GM12872 (cell line): ENCODE data around the gene NFAM1.

Experiments used
- TF ChIP-seq, protein P1 (sequence below): IDR thresholded peaks from 3 replicates; pipeline ENCODE4 v1.5.1; 2011; ENCODE audit warnings: low read depth, mild to moderate bottlenecking, low read length, moderate library complexity; ENCODE audit not compliant: insufficient read depth

NFAM1 gene

DNA sequence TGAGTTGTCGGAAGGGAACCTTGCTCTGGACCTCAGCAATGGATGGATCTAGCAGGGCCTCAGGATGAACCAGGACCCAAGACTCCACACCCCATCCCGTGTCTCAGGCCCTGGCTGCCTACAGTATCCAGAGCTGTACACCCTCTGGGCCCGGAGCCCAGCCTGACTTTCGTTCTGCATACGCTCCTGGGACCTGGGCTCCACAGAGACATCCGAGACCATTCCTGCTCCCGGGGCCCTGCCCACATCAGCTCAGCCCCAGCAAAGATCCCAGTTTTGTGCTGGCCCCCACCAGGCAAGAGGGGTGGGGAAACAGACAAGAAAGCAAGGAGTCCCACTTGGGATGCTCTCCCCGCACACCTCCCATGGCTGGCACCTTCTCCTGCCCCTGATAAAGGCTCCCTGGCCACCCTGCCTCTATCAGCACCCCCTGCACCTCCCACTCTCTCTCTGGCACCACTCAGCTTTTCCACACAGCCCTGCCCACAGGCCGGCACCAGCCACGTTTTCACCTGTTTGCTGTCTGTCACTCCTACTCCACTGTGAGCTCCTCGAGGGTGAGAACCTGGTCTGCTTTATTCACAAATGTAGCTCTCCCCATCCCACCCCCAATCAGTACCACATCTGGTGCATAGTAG lies 97.2 kb downstream of the NFAM1 start:
- TF ChIP-seq, protein P1, sequence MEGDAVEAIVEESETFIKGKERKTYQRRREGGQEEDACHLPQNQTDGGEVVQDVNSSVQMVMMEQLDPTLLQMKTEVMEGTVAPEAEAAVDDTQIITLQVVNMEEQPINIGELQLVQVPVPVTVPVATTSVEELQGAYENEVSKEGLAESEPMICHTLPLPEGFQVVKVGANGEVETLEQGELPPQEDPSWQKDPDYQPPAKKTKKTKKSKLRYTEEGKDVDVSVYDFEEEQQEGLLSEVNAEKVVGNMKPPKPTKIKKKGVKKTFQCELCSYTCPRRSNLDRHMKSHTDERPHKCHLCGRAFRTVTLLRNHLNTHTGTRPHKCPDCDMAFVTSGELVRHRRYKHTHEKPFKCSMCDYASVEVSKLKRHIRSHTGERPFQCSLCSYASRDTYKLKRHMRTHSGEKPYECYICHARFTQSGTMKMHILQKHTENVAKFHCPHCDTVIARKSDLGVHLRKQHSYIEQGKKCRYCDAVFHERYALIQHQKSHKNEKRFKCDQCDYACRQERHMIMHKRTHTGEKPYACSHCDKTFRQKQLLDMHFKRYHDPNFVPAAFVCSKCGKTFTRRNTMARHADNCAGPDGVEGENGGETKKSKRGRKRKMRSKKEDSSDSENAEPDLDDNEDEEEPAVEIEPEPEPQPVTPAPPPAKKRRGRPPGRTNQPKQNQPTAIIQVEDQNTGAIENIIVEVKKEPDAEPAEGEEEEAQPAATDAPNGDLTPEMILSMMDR, result no peak

DNA sequence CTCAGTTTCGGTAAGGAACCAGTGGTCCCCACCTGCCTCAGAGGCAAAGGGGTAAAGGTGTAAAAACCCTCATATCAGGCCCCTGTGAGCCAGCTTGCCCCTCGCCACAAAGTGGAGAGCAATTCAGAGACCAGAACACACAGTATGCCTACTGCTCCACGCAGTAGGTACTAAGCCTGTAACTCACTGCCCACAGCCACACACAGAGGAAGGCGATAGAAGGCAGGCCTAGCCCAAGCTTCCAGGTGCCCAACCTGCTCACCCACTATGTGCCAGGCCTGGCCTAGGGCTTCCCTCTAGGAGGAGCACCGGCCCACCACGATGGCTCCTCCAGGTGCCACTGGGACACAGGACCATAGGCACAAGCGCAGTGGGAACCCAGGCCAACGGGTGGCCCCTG lies 98.7 kb downstream of the NFAM1 start:
- TF ChIP-seq, protein P1, result no peak

DNA sequence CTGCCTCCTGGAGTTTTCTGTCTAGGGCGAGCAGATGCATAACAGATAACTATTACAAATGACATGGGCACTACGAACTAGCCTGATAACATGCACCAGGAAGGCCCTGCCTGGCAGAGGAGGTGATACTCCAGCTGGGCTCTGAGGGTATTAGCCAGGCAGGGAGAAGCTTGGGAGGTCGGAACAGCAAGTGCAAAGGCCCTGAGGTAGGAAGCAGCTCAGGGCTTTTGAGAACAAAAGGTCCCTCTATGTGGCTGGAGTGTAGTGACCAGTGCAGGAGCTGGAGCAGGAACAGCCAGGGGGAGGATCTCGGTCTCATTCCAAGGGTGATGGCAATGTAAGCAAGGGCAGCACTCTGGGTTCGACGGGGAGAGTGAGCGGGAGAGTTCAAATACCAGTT lies 100.1 kb downstream of the NFAM1 start:
- TF ChIP-seq, protein P1, result no peak

DNA sequence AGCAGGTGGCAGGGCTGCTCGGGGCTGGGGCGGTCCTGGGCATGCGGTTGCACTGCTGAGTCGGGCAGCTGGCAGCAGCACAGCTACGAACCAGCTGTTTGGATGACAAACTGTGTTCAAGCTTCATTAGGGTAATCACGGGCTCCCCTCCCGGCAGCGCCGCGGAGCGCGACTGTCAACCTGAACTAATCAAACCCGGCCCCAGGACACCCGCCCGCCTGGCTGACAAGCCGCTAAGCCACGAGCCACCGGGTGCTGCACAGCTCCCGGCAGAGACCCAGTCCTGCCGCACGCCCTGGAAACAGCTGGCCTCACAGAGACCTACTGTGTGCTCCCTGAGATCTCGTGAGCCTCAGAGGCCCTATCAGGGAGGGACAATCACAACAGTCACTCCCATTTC lies 101.2 kb downstream of the NFAM1 start:
- TF ChIP-seq, protein P1, result no peak
